HepG2 (cell line): ENCODE results near the gene ZNF276. TPM values are rescaled to one million over a fixed set of nuclear protein-coding genes. Genes with fewer than 3 reads are reported as not detected.

Experiments used
- AGO1 ChIP-seq: fragments of 200-400 bp; formaldehyde crosslinking; IDR thresholded peaks from 2 replicates; pipeline ENCODE4 v1.6.1; 2017; ENCODE audit warnings: mild to moderate bottlenecking, low read depth, low read length, moderate library complexity; ENCODE audit not compliant: poor library complexity, severe bottlenecking
- ELF4 ChIP-seq: sonication (generic); formaldehyde crosslinking; IDR thresholded peaks from 2 replicates; pipeline ENCODE4 v1.5.0; 2020; ENCODE audit warnings: missing genetic modification reagents, mild to moderate bottlenecking, moderate library complexity, borderline replicate concordance
- FOXC1 ChIP-seq: sonication (generic); formaldehyde crosslinking; IDR thresholded peaks from 2 replicates; pipeline ENCODE4 v1.8.0; 2022; ENCODE audit warnings: mild to moderate bottlenecking, missing genetic modification reagents, borderline replicate concordance
- MEF2D ChIP-seq: sonication (generic); formaldehyde crosslinking; IDR thresholded peaks from 2 replicates; pipeline ENCODE4 v1.5.1; 2020; ENCODE audit warnings: mild to moderate bottlenecking, missing genetic modification reagents
- NR2F6 ChIP-seq, 2 experiments: IDR thresholded peaks; 2 replicates each; pipeline ENCODE4 v1.6.1; 2016; ENCODE audit warnings: antibody characterized with exemption in 1 of 2, mild to moderate bottlenecking in 1 of 2
- ZFP36 ChIP-seq: fragments of 150-350 bp; IDR thresholded peaks from 2 replicates; pipeline ENCODE4 v1.6.1; 2018; ENCODE audit warnings: borderline replicate concordance, low read length, low read depth; ENCODE audit not compliant: partially characterized antibody
- ZNF292 ChIP-seq: sonication (generic); formaldehyde crosslinking; IDR thresholded peaks from 2 replicates; pipeline ENCODE4 v1.8.1; 2022; ENCODE audit warnings: mild to moderate bottlenecking, low read depth, missing genetic modification reagents, borderline replicate concordance
- ZNF557 ChIP-seq: sonication (generic); formaldehyde crosslinking; IDR thresholded peaks from 2 replicates; pipeline ENCODE4 v1.4.0; 2020; ENCODE audit warnings: missing genetic modification reagents
- ZNF629 ChIP-seq: sonication (generic); formaldehyde crosslinking; conservative IDR thresholded peaks from 2 replicates; pipeline ENCODE4 v1.5.0; 2020; ENCODE audit warnings: missing genetic modification reagents
- ZNF766 ChIP-seq: sonication (generic); formaldehyde crosslinking; IDR thresholded peaks from 2 replicates; pipeline ENCODE4 v1.5.0; 2020; ENCODE audit warnings: missing genetic modification reagents, borderline replicate concordance
- polyA plus RNA-seq, 8 experiments: library from polyadenylated mRNA; depleted of rRNA in 3 of 8; stranded (reverse) in 7 of 8; unstranded in 1 of 8; fragments of >200 nt; fragmentation: Illumina TruSeq in 4 of 8; extraction: Trizol in 4 of 8; gene quantifications; 2 replicates each; pipeline versions ENCODE4 v1.2.1 to v1.2.3, GENCODE V29; 2011 to 2016; ENCODE audit warnings: low read depth in 4 of 8, missing spikeins in 1 of 8, mixed read lengths in 1 of 8; ENCODE audit not compliant: insufficient read depth in 1 of 8
- total RNA-seq, 5 experiments: library from RNA; depleted of rRNA; stranded (reverse); fragments of >200 nt; fragmentation: Illumina TruSeq; extraction: Trizol; gene quantifications; 2 replicates each; pipeline ENCODE4 v1.2.3, GENCODE V29; 2016; ENCODE audit warnings: low read depth in 1 of 5
- TF ChIP-seq, protein P1 (sequence below): sonication (generic); formaldehyde crosslinking; IDR thresholded peaks from 2 replicates; pipeline ENCODE4 v1.5.0; 2020; ENCODE audit warnings: mild to moderate bottlenecking, missing genetic modification reagents, moderate library complexity
- TF ChIP-seq, protein P2 (sequence below): IDR thresholded peaks from 2 replicates; pipeline ENCODE4 v1.6.1; 2016; ENCODE audit warnings: missing genetic modification reagents, missing compliant biosample characterization
- TF ChIP-seq, protein P3 (sequence below): sonication (generic); formaldehyde crosslinking; IDR thresholded peaks from 2 replicates; pipeline ENCODE4 v1.5.0; 2020; ENCODE audit warnings: missing genetic modification reagents, mild to moderate bottlenecking, borderline replicate concordance
- TF ChIP-seq, protein P4 (sequence below): sonication (generic); formaldehyde crosslinking; IDR thresholded peaks from 2 replicates; pipeline ENCODE4 v1.5.0; 2020; ENCODE audit warnings: mild to moderate bottlenecking, missing genetic modification reagents, borderline replicate concordance
- TF ChIP-seq, protein P5 (sequence below): sonication (generic); formaldehyde crosslinking; IDR thresholded peaks from 2 replicates; pipeline ENCODE4 v1.5.1; 2020; ENCODE audit warnings: mild to moderate bottlenecking, missing genetic modification reagents, borderline replicate concordance

Gene ZNF276
- total and polyA plus RNA-seq, 2 of the 13 experiments (the other 11 are each of a cell fraction or from before 2014, with no cell fraction given): 17.7 to 18.0 TPM

DNA sequence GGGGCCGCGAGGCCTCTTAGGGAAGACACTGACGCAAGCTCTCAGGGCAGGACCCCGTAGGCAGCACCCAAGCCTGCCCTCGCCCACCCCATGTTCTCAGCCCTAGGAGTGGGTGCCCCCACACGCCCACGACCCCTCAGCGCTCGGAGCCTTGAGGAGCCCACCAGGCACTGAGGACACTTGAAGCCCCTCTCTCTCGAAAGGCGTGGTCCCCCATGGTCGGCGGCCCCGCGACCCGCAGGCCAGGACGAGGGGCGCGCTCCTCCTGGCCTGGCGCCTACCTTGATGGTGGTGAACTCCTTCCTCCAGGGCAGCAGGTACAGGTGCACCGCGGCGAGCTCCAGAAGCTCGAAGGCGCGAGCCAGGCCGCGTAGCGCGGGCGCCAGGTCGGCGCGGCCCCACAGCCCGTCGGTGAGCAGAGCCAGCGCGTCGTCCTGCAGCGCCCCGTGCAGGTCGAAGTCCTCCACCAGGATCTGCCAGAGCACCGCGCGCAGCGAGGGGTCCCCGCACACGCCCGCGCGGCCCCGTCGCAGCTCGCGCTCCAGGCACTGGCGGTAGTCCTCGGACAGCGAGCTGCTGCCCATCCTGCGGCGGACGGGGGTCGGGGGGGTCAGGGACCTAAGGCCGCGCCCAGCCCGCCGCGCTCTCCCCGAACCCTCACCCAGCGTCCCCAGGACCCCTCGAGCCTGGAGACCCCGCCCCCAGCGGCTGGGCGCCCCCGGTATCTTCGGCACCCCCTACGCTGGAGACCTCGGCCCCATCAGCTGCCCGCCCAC is 20.5 kb upstream of the ZNF276 start (continued):
- TF ChIP-seq, protein P1, sequence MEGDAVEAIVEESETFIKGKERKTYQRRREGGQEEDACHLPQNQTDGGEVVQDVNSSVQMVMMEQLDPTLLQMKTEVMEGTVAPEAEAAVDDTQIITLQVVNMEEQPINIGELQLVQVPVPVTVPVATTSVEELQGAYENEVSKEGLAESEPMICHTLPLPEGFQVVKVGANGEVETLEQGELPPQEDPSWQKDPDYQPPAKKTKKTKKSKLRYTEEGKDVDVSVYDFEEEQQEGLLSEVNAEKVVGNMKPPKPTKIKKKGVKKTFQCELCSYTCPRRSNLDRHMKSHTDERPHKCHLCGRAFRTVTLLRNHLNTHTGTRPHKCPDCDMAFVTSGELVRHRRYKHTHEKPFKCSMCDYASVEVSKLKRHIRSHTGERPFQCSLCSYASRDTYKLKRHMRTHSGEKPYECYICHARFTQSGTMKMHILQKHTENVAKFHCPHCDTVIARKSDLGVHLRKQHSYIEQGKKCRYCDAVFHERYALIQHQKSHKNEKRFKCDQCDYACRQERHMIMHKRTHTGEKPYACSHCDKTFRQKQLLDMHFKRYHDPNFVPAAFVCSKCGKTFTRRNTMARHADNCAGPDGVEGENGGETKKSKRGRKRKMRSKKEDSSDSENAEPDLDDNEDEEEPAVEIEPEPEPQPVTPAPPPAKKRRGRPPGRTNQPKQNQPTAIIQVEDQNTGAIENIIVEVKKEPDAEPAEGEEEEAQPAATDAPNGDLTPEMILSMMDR (CRISPR knock-in tag): peak; percentile 75
- TF ChIP-seq, protein P2, sequence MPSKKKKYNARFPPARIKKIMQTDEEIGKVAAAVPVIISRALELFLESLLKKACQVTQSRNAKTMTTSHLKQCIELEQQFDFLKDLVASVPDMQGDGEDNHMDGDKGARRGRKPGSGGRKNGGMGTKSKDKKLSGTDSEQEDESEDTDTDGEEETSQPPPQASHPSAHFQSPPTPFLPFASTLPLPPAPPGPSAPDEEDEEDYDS (CRISPR knock-in tag): no peak
- no peak for TF ChIP-seq ZFP36
- TF ChIP-seq ELF4: no peak
- TF ChIP-seq ZNF766 (CRISPR knock-in tag): no peak; the same call in 1 of the 2 replicates
- peak; percentile 48; the same call in 1 of the 2 replicates for TF ChIP-seq ZNF629 (CRISPR knock-in tag)
- TF ChIP-seq FOXC1 (CRISPR knock-in tag): peak; percentile 20; the same call in 1 of the 2 replicates
- TF ChIP-seq, protein P3, sequence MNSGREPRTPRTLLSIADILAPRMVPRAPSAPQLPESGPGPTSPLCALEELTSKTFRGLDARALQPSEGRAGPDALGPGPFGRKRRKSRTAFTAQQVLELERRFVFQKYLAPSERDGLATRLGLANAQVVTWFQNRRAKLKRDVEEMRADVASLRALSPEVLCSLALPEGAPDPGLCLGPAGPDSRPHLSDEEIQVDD (CRISPR knock-in tag): no peak; the same call in 1 of the 2 replicates
- TF ChIP-seq AGO1: peak; percentile 24
- TF ChIP-seq, protein P4, sequence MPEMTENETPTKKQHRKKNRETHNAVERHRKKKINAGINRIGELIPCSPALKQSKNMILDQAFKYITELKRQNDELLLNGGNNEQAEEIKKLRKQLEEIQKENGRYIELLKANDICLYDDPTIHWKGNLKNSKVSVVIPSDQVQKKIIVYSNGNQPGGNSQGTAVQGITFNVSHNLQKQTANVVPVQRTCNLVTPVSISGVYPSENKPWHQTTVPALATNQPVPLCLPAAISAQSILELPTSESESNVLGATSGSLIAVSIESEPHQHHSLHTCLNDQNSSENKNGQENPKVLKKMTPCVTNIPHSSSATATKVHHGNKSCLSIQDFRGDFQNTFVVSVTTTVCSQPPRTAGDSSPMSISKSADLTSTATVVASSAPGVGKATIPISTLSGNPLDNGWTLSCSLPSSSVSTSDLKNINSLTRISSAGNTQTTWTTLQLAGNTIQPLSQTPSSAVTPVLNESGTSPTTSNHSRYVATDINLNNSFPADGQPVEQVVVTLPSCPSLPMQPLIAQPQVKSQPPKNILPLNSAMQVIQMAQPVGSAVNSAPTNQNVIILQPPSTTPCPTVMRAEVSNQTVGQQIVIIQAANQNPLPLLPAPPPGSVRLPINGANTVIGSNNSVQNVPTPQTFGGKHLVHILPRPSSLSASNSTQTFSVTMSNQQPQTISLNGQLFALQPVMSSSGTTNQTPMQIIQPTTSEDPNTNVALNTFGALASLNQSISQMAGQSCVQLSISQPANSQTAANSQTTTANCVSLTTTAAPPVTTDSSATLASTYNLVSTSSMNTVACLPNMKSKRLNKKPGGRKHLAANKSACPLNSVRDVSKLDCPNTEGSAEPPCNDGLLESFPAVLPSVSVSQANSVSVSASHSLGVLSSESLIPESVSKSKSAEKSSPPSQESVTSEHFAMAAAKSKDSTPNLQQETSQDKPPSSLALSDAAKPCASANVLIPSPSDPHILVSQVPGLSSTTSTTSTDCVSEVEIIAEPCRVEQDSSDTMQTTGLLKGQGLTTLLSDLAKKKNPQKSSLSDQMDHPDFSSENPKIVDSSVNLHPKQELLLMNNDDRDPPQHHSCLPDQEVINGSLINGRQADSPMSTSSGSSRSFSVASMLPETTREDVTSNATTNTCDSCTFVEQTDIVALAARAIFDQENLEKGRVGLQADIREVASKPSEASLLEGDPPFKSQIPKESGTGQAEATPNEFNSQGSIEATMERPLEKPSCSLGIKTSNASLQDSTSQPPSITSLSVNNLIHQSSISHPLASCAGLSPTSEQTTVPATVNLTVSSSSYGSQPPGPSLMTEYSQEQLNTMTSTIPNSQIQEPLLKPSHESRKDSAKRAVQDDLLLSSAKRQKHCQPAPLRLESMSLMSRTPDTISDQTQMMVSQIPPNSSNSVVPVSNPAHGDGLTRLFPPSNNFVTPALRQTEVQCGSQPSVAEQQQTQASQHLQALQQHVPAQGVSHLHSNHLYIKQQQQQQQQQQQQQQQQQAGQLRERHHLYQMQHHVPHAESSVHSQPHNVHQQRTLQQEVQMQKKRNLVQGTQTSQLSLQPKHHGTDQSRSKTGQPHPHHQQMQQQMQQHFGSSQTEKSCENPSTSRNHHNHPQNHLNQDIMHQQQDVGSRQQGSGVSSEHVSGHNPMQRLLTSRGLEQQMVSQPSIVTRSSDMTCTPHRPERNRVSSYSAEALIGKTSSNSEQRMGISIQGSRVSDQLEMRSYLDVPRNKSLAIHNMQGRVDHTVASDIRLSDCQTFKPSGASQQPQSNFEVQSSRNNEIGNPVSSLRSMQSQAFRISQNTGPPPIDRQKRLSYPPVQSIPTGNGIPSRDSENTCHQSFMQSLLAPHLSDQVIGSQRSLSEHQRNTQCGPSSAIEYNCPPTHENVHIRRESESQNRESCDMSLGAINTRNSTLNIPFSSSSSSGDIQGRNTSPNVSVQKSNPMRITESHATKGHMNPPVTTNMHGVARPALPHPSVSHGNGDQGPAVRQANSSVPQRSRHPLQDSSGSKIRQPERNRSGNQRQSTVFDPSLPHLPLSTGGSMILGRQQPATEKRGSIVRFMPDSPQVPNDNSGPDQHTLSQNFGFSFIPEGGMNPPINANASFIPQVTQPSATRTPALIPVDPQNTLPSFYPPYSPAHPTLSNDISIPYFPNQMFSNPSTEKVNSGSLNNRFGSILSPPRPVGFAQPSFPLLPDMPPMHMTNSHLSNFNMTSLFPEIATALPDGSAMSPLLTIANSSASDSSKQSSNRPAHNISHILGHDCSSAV (CRISPR knock-in tag): 0 out of 2 replicates have a peak, but pooled peaks have one; percentile 13
- TF ChIP-seq ZNF292: no peak
- no peak for TF ChIP-seq NR2F6 (IDR thresholded peaks at IDR 0.05)
- peak; percentile 60; the same call in 1 of the 2 replicates for TF ChIP-seq NR2F6 (CRISPR knock-in tag; IDR thresholded peaks at IDR 0.05)
- TF ChIP-seq, protein P5, sequence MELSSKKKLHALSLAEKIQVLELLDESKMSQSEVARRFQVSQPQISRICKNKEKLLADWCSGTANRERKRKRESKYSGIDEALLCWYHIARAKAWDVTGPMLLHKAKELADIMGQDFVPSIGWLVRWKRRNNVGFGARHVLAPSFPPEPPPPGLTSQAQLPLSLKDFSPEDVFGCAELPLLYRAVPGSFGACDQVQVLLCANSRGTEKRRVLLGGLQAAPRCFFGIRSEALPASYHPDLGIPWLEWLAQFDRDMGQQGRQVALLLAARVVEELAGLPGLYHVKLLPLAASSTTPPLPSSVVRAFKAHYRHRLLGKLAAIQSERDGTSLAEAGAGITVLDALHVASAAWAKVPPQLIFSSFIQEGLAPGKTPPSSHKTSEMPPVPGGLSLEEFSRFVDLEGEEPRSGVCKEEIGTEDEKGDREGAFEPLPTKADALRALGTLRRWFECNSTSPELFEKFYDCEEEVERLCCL: 0 out of 2 replicates have a peak, but pooled peaks have one; percentile 37
- no peak; the same call in 1 of the 2 replicates for TF ChIP-seq ZNF557
- TF ChIP-seq MEF2D (CRISPR knock-in tag): no peak; the same call in 1 of the 2 replicates
